Measurements from ENCODE around the gene SDC3.

The SDC3 gene

DNA sequence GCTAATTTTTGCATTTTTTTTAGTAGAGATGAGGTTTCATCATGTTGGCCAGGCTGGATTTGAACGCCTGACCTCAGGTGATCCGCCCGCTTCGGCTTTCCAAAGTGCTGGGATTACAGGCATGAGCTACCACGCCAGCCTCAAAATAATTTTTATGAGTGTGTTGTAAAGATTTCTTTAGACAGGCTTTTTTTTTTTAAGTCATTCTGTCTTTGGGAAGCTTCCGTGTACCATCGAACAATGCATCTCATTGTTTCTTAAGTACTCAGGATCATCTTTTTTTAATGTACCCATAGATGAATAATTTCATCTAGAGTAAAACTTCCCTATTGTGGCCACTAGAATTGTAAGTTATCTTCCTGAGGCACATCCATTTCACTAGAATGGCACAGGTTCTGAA, 19.6 kb upstream of the SDC3 start:
- DNase-seq: no peak

DNA sequence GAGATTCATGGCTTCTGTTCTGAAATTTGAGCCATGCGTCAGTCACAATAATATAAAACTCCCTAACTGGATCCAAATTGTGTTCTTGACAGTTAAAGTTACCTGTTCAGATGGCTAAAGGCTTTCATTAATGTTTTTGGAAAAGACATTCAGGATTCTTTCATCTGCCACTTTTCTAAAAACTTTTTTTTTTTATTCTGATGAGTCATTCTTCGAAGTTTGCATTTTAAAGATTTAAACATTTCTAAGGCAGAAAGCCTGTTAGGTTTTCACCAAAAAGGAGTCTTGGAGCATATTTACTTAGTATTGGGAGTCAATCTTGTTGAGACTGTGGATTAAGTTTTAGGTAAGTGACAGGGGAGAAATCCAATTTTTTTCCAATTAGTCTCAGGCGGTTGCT, 18.9 kb upstream of the SDC3 start:
- no peak for DNase-seq

DNA sequence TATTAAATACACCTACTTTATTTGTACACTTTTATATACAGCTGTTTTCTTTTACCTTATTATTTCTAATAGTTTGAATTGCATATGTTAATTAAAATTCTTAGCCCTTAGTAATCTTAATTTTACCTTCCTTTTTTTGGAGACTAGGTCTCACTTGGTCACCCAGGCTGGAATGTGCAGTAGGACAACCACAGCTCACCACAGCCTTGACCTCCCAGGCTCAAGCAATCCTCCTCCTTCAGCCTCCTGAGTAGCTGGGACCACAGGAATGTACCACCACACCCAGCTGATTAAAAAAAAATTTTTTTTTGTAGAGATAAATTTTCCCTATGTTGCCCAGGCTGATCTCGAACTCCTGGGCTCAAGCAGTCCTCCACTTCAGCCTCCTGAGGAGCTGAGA, 15.0 kb upstream of the SDC3 start:
- DNase-seq: no peak

GRCh38 chr1:30920827-30921226, 12.3 kb upstream of the SDC3 start:
- DNase-seq: no peak

DNA sequence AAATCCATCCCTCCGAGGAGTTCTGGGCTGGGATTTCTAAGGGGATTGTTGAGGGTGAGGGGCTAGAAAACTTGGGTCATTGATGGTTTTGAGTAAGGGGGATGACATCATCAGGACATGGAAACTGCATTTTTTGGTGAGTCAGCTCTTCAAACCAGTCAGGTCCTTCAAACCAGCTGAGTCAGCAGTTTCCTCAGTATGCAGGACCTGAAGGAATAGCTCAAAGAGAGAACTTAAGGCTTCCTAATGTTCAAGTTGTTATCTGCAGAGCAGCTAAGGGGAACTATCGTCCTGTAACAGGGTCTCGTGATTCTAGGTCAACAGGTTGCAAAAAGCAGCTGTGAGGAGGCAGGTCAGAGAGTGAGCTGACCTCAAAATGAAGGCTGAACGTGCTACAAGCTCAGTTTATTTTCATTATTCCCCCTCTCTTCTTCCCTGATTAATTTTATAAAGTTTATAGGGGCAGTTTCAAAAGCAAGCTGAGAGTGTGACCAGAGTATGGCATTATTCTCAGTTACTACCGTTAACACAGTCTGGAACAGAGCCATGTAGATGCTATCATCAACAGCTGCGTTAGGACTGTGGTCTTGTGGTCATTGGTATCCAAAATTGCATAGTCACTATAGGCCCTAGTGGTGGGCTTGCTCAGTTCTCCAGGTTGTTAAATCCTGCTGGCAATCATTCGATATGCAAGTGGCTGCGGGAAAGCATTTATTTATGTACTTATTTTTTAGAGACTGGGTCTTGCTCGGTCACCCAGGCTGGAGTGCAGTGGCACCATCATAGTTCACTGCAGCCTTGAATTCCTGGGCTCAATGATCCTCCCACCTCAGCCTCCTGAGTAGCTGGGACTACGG, 10.7 kb upstream of the SDC3 start:
- DNase-seq: no peak

- DNase-seq: no peak
Measured at GRCh38 chr1:30916296-30916695, 7.7 kb upstream of the SDC3 start.

DNA sequence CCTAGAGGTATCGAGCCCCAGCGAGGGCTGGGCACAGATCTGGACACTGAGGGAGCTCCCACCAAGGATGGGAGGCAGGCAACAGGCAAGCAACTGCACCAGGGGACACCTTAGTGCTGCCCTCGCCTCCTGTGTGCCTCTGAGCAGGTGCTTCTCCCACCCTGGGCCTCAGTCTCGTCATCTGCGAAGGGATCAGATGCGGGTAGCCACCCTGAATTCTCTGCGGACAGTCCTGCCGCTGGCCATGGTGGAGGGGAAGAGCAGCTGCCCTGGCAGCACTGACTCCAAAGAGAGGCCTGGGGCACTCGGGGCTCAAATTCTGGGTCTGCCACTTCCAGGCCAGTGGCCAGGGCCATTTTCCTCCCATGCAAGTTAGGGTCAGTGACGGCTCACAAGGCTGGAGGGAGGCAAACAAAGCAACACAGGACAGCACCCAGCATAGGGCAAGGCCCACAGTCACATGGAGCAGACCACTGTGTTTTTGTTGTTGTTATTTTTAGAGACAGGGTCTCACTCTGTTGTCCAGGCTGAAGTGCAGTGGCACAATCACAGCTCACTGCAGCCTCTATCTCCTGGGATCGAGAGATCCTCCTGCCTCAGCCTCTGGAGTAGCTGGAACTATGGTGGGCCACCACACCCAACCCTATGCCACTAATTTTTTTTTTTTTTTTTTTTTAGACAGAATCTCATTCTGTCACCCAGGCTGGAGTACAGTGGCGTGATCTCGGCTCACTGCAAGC, 7.1 kb upstream of the SDC3 start:
- no peak for DNase-seq

DNA sequence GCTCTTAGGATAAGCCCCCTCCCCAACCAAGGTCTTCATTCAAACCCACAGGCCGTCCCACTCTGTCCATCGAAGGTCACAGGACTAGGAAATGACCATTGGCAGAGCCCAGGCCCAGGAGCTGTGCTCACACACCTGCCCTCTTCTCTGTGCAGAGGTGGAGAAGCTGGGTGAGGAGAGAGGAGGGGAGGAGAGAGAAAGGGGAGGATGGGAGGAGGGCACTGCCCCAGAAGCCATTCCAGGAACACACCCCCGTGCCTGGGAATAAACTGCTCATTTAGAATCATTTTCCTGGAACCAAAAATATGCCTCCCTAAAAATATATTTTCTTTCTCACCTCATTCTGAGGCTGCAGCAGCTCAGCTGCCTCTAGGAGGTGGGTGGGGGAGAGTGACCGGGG, 6.4 kb upstream of the SDC3 start:
- no peak for DNase-seq

- no peak for DNase-seq
Measured at GRCh38 chr1:30914587-30914922, 6.0 kb upstream of the SDC3 start.

GRCh38 chr1:30912913-30913652, 4.5 kb upstream of the SDC3 start:
- no peak for DNase-seq

- no peak for DNase-seq
Measured at GRCh38 chr1:30912224-30912623, 3.7 kb upstream of the SDC3 start.

DNA sequence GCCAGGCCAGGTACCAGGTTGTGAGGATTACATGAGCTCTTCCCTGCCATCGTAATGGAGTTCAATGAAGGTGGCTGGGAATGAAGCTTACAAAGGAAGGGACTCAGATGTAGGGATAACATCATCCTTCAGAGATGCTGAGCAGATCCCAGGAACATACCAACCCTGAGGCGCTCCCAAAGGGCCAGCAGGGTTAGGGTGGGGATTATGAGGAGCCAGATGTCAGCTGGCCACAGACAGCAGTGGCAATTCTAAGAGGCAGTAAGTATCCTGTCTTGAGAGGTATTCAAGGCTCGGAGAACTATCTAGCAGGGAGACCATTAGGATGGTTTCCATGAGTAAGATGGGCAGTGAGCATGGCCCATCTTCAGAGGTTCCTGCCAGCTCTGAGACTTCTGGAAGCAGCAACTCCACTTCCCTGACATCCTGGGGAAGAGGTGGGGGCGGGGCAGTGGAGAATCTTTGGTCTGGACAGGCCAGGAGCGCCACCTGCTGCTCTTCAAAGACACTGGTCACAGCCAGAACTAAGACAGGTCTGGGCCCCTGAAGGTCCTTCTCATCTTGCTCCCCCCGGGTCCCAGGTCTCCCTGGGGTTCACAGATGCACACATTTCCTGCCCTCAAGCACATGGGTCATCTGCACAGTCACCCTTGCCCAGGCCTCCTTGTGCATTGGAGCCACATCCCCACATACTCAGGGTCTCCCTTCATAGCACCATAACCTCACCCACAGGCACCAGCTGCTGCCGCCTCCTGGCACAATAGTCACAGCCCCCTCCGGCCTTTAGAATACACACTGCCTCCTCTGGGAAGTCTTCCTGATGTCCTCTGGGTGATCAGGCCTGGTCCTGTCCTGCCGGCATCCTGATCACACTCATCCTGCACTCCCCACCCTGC, 2.7 kb upstream of the SDC3 start:
- no peak for DNase-seq

DNA sequence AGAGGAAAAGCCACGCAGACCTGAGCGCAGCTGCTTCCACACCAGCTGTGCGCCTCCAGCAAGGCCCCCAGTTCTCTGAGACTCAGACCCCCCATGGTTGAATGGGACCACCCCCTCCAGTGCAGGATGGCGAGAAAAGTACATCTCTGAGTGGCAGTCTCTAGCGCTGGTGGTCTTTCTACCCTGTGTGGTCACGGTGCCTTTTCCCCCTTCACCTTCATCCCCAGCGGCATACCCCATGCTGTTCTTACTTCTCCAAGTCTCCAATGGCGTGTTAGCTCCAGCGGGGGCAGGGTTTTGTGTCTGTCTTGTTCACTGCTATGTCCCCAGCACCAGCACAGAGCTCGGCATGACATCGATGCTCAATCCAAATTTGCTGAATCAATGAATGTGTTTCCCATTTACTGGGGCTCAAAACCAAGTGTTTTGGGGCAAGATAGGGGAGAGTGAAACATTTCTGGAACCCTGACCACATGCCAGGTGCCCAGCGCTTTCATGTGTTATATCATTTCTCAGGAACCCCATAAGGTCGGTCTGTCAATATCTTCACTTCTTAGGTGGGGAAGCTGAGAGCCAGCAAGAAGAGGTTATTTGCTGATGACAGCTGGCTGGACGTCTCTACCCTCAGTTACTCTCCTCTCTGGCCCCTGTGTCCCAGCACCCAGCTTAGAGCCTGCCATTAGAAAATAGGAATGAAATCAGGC, 959 bp upstream of the SDC3 start:
- DNase-seq: no peak

GRCh38 chr1:30908316-30908695, 252 bp downstream of the SDC3 start:
- DNase-seq: no peak

- no peak for DNase-seq
Measured at GRCh38 chr1:30907481-30908315, 860 bp downstream of the SDC3 start.

DNA sequence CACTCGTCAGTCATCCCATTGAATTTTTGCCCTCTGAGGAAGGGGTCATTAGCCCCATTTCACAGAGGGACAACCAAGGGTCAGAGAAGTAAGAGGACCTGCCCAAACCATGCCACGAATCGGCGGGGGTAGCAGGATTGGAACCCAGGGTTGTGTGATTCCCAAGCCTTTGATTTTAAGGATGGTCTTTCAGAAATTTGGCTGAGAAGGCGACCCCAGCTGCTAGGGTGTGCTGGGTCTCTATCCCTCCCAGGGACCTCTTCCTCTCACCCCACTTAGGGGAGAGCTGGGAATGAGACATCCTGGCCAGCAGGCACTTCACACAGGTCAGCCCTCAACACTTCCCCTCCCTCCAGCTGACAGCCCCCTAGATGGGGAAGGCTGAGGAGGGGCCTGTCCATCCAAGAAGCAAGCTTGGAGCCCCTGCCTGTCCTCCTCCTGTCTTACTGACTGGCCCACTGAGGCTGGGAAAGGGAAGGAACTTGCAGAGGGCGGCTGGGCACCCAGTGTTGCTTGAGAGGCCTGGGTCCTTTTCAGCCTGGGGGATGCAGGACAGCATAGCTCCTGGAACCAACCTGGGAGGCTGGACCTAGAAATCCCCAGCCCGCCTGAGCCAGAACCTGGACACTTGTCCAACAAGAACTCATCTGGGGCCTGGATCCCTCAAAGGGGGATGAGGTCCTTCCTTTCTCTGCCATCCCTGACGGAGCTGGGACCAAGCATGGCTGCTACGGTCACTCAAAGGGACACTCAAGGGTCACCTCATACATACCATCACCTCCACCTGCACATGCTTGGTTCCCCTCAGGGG, 1.7 kb downstream of the SDC3 start:
- no peak for DNase-seq

DNA sequence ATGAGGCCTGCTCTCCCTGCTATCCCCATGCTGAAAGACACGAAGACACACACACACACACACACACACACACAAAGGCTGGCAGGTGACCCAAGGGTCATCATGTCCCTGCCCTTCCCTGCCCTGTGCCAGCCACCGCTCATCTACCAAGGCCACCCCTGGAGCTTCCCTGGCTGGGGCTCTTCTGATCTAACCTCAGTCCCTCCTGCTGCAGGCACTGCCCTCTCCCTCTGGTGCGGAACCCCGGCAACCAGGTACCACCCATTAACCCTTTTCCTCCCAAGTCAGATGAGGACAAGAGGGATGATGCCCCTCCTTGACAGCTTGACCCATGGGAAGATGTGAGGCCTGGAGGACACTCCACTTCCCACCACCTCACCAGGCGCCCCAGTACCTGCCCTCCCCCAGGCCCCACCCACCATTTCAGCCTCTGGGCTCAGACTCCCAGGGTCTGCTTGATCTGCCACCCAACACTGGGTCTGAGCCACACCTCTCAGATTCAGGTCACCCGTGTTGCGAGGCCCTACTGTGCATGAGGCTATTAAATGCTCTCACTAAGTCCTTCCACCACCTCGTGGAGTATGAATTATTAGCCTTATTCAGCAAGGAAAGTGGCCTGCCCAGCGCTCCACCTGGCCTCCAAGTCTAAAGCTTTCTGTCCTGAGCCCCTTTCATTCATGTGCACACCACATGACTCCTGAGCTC, 2.5 kb downstream of the SDC3 start:
- no peak for DNase-seq

DNA sequence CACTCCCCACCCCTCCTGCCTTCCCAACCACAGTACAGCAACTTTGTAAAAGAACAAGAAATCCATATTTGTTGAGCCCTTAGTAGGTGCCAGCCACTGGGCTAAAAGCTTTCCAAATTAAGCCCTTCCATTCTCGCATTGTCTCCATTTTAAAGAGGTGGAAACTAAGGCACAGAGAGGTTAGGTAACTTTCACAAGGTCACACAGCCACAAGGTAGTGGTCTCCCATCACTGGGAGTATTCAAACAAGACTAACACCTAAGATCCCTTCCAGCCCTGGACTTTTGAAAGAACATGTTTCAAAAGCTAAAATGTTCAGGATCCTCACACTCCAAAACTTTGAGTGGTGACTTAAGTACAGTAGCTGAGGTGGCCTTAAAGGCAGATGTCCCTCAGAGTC, 3.2 kb downstream of the SDC3 start:
- DNase-seq: no peak

GRCh38 chr1:30904962-30905335, 3.6 kb downstream of the SDC3 start:
- DNase-seq: no peak

Measured in central memory CD4-positive, alpha-beta T cell (primary cell).